CD4-positive, alpha-beta T cell treated with Interleukin-1 beta for 1 hour (primary cell): ENCODE measurements around the gene OBSCN.

ENCODE experiments used
- DNase-seq, 2 donors: peaks; one replicate each; pipeline ENCODE4 v3.0.0-alpha.2; 2020 to 2022

Gene OBSCN

GRCh38 chr1:228190778-228191177, 17.1 kb upstream of the OBSCN start:
- DNase-seq: no peak

DNA sequence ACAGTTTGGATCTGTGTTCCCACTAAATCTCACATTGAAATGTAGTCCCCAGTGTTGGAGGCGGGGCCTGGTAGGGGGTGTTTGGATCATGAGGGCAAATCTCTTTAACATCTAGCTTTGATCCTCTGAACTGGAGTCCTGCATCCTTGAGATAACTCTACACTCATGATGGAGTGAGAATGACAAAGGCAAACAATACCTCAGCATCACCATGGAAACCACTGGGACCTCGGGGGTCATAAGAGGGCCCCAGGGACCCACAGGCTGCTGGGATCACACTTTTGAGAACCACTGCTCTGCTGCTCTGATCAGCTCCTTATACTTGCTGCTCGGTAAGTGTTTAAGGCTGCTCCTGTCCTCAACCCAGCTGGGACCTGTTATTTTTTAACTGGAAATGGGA, 13.4 kb upstream of the OBSCN start:
- DNase-seq: no peak

- no peak for DNase-seq
Measured at GRCh38 chr1:228194921-228195812, 12.7 kb upstream of the OBSCN start.

DNA sequence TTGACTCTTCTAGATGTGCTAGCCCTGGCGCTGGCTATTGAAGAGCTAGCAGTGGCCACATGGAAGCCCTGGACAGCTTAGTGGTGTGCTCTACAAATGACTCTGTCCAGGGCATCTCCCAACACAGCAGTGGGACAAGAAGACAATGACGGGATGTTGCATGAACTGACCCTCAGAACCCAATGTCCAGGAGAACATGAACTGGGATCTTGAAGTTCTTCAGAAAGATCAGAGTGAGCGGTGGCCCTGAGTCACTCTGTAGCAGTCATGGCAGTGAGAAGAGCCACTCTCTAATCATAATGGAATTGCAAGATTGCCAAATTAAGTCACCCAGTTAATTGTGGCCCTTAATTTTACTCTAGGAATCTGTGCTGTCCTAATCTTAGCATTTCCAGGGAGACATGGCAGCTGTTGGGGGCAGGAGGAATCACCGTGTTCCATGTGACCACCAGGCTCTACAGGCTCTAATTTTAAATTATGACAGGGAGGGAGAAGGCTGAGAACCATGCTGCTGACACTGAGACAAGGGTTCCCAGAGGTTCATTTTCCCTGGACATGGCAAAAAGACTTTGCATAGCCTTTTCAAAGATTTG, 10.2 kb upstream of the OBSCN start:
- no peak for DNase-seq

DNA sequence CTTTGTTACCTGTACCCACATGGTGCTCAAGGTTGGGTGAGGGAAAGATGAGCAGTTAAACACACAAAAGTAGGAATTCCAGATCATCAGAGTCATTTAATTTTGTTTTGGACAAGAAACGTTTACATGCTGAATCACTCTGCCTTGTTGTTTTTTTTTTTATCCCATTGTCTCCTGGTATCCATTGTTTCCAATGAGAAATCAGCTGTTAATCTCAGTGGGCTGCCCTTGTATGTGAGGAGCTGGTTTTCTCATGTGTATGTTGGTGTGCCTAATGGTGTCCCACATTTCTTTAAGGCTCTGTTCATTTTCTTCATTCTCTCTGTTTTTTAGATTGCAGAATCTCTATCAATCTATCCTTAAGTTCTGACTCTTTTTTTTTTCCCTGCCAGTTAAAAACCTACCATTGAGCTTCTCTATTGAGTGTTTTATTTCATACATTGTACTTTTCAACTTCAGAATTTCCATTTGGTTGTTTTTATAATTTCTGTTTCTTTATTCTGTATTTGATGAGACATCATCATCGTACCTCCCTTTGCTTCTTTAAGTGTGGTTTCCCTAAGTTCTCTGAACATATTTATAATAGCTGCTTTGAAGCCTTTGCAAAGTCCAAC, 8.8 kb upstream of the OBSCN start:
- DNase-seq: no peak

DNA sequence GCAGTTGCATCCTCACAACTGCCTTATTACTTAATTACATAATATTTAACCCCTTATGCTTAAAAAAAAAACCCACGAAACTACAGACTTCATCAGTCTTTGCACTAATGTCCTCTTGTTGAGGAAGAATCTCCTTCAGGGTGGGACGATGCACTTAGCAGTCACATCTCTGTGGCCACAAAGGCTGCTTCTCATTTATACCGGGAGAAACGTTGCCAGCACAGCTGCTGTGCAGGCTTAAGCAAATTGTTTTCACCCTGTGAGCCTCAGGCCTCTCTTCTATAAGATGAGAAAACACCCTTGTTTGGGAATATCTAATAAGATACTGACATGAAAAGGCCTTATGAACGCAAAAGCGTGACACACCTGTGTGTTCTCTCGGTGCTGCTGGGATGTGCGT, 2.9 kb upstream of the OBSCN start:
- DNase-seq: no peak

- DNase-seq: no peak
Measured at GRCh38 chr1:228205526-228206436, 2.1 kb upstream of the OBSCN start.

DNA sequence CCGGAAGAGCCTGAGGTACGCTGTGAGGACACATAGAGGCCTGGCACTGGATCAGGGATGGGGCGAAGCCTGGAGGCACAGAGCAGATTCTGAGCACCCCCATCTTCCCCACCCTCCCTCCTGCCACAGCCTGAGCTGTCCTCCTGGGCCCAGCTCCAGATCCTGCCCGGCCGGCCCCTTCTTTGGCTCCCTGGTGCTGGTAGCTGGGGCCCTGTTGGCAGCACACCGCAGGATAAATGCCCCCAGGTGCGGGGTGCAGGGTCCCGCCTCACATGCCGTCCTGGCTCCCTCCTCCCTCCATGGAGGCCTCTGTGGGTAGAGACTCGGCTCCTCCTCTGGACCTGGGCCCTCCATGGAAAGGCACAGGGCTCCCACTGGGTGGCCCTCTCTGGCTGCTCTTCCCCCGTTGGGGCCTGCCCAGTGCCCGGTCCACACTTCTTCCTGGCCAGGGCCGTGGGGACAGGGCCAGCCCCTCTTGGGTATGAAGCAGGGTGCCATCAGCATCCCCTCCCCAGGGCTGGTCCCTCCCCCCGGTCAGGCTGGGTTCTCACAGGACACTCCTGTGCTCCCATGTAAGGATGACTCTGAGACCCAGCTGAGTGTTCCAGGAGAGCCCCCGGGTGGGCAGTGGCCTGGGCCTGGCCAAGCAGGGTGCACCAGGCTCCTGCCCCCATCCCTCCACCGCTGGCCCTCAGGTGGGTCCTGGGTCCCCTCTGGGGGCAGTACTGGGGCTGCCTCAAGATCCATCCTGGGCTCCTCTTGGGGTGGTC, 1.1 kb upstream of the OBSCN start:
- no peak for DNase-seq

DNA sequence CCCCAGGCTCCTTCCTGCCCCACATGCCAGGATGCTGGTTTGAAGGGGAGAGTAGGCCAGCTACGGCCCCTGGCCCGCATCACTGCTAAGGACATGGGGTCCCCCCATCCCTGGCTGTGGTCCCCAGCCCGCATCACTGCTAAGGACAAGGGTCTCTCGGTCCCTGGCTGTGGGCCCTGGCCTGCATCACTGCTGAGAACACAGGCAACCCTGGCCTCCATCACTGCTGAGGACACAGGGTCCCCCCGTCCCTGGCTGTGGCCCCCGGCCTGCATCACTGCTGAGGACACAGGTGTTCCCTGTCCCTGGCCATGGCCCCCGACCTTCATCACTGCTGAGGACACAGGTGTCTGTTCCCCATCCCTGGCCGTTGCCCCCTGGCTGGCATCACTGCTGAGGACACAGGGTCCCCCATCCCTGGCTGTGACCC, 448 bp upstream of the OBSCN start:
- DNase-seq: no peak

- DNase-seq: no peak
Measured at GRCh38 chr1:228208831-228209551, 1.1 kb downstream of the OBSCN start.

DNA sequence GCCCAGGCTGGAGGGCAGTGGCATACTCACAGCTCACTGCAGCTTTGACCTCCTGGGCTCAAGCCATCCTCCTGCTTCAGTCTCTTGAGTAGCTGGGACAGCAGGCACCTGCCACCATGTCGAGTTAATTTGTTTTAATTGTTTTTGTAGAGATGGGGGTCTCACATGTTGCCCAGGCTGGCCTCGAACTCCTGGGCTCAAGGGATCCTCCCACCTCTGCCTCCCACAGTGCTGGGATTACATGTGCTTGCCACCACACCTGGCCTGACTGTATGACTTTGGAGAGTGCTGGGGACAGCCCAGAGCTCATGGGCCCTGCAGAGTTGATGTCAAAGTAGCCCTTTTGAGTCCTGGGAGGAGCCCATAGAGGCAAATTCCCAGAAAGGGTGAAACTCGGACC, 1.8 kb downstream of the OBSCN start:
- no peak for DNase-seq

- DNase-seq: no peak
Measured at GRCh38 chr1:228210076-228210651, 2.3 kb downstream of the OBSCN start.

DNA sequence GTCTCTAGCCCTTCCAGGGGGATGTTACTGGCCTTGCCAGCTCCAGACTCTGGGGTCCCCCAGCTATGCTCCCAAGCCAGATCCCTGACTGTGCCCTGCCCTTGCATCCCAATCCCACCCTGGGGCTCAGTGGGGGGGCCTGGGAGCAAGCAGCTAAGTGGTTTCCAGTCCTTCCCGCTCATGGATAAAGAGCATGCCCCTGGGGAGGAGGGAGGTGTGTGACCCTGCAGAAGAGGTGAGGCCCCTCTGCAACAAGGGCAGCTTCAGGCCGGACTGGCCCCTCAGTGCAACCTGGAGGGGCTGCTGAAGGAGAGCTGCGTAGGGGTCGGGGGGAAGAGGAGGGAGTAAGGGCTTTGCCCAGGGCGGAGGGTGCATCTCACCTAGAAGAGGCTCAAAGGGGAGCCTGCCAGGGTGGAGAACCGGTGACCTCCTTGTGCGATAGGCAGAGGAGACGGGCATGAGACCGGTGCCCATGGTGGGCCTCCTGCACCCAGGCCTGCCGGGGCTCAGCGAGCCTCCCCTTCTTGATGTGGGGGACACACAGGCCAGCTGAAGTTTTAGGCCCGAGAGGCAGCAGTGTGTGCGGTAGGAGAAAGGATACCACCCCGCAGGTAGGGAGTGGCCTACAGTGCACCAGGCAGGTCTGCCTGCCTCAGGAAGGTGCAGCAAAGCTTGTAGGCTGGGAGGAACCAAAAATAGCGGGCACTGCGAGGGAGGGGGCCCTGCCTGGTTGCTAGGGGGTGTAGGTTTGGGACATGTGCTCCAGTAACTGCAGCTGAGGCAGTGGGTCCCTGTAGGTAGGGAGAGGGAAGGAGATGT, 3.1 kb downstream of the OBSCN start:
- no peak for DNase-seq

DNA sequence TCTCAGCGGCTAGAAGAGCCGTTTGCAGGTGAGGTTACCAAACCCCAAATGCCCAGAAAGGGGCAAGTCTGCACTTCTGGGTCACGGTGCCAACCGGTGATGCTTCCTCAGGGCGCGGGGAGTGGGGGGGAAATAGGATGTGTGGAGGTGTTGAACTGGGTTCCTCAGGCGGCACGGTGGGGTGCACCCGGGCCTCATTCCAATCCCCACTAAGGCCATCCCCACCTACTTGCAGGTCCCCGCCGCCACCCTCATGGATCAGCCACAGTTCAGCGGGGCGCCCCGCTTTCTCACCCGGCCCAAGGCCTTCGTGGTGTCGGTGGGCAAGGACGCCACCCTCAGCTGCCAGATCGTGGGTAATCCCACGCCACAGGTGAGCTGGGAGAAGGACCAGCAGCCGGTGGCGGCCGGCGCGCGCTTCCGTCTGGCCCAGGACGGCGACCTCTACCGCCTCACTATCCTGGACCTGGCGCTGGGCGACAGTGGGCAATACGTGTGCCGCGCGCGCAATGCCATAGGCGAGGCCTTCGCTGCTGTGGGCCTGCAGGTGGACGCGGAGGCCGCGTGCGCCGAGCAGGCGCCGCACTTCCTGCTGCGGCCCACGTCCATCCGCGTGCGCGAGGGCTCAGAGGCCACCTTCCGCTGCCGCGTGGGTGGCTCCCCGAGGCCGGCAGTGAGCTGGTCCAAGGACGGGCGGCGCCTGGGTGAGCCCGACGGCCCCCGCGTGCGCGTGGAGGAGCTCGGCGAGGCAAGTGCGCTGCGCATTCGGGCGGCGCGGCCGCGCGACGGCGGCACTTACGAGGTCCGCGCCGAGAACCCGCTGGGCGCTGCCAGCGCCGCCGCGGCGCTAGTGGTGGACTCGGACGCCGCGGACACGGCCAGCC, 3.9 kb downstream of the OBSCN start:
- DNase-seq: no peak

DNA sequence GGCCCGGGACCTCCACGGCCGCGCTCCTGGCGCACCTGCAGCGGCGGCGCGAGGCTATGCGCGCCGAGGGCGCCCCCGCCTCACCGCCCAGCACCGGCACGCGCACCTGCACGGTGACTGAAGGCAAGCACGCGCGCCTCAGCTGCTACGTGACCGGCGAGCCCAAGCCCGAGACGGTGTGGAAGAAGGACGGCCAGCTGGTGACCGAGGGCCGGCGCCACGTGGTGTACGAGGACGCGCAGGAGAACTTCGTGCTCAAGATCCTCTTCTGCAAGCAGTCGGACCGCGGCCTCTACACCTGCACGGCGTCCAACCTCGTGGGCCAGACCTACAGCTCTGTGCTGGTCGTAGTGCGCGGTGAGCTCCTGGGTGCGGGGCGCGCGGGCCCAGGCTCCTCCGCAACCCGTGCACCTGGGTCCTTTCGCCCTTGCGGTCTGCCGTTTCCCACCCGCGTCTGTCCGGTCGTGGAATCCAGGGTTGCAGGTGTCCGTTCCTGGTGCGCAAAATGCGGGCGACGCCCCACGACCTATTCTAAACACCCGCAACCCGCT, 4.6 kb downstream of the OBSCN start:
- DNase-seq: no peak

- peak; percentile 91 to 92 for DNase-seq
Measured at GRCh38 chr1:228212966-228213844, 5.4 kb downstream of the OBSCN start.

DNA sequence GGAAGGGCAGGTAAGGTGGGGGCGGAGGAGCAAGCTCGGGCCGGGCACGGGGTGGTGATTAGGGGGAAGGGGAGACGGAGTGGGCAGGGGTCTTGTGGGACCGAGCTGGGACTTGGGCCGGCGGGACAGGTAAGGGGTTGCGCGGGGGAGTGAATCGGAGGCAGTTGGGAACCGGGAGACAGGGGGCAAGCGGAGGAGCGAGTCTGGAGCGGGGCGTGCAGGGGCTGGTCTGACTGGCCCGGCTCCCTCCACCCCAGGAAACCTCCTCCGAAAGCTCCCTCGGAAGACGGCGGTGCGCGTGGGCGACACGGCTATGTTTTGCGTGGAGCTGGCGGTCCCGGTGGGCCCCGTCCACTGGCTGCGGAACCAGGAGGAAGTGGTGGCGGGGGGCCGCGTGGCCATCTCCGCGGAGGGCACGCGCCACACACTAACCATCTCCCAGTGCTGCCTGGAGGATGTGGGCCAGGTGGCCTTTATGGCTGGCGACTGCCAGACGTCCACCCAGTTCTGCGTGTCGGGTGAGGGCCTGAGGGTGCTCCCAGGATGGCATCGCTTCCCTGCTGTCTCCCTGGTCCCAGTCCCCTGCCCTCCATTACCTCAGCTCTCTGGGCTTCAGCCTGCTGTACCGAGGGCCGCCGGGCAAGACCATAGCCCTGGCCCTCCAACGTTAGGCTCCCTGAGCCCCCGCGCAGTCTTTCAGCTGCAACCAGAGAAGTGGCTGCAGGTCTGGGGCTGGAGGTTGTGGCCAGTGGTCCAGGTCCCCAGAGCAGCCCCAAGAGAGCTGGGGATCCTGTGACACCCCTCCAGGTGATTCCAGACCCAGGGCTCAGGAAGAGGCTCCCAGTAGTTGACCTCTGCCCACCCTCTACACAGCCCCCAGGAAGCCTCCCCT, 6.3 kb downstream of the OBSCN start:
- no peak for DNase-seq
